AG09319 (cell line): ENCODE measurements around the gene MAP3K4.

Experiments used
- DNase-seq: peaks from one replicate; pipeline ENCODE4 v3.0.0-alpha.2; 2010; ENCODE audit warnings: low read depth; ENCODE audit errors: extremely low read depth
- TF ChIP-seq, protein P1 (sequence below): IDR thresholded peaks from 2 replicates; pipeline ENCODE4 v1.5.1; 2011; ENCODE audit warnings: low read depth, mild to moderate bottlenecking, inconsistent platforms, low read length, moderate library complexity

Gene MAP3K4

DNA sequence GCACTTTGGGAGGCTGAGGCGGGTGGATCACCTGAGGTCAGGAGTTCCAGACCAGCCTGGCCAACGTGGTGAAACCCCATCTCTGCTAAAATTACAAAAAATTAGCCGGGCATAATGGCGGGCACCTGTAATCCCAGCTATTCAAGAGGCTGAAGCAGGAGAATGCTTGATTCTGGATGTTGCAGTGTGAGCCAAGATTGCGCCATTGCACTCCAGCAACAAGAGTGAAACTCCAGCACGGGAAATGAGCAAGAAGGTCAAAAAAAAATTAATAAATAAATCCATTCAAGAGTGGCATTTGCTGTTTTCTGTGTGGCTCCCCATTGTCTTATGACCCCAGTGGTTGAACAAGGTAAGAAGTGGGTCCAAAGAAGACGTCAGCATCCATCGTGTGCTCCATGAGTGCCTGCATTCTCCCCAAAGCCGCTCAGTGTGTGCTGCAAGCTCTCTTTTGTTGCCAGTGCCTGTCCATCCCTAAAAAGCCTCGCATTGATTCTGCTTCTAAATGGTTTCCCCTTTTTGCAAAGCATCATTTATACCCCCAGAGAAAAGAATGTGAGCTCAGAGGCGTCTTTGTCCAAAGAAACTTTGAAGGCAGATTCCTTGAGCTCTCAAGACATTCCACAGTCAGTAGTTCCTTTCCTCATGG lies 38.8 kb upstream of the MAP3K4 start:
- no peak for DNase-seq
- TF ChIP-seq, protein P1, sequence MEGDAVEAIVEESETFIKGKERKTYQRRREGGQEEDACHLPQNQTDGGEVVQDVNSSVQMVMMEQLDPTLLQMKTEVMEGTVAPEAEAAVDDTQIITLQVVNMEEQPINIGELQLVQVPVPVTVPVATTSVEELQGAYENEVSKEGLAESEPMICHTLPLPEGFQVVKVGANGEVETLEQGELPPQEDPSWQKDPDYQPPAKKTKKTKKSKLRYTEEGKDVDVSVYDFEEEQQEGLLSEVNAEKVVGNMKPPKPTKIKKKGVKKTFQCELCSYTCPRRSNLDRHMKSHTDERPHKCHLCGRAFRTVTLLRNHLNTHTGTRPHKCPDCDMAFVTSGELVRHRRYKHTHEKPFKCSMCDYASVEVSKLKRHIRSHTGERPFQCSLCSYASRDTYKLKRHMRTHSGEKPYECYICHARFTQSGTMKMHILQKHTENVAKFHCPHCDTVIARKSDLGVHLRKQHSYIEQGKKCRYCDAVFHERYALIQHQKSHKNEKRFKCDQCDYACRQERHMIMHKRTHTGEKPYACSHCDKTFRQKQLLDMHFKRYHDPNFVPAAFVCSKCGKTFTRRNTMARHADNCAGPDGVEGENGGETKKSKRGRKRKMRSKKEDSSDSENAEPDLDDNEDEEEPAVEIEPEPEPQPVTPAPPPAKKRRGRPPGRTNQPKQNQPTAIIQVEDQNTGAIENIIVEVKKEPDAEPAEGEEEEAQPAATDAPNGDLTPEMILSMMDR = no peak

DNA sequence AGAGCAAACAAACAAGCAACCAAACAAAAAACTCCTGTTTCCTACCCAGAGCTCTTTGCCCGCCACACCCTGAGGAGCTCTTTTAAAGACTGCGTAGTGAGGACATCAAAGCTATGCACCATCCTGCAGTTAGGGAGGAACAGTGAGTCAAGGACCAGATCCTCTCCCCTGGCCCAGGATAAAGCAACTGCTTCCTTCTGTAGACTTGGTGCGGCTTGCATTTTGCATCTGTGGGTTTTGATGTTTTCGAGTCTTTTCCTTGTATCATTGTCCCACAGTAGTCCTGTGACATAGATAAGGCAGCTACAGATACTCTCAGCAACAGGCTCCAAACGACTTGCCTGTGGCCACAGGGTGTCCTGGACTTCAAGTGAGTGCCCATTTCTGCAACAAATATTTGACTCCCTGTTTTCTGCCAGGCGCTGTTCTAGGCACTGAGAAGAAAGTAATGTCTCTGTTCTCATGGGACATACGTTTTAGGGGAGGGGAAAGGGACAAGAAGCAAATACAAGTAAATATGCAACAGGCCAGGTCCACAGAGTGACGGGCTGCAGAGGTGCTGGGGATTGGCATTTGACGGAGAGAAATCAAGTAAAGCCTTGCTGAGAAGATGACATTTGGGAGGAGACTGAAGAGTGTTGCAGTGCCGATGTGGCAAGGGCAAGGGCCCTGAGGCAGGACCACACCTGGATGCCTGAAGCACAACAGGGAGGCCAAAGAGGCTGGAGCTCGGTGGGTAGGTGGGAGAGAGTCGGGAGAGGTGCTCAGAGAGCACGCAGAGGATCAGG lies 35.9 kb upstream of the MAP3K4 start:
- TF ChIP-seq, protein P1 = no peak
- no peak for DNase-seq

DNA sequence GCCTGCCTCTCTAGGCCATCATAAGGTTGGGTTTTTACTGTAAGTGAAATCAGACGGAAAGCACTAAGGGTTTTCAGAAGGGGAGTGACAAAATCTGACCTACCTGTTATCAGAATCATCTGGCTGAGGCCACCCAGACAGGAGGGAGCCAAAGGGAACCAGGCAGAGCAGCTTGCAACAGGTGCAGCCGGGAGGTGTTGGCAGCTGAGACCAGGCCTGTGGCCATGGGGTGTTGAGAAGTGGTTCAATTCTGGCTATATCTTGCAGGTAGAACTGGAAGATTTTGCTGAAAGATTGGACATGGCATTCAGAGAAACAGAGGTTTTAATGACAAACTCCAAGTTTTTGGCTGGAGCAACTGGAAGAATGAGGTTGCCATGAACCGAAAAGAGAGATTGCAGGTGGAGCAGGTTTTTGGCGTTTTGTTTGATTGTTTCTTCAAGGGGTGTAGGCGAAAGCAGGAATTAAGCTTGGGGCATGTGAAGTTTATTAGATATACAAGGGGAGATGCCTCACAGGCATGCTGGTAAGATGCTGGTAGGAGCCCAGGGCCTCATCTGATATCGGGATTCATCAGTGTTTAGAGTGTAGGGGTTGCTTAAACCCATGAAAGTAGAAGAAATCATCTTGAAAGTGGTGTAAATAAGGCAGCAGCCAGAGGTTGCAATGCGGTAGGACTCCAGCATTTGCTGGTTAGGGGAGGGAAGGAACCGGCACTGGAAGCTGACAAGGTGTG lies 35.1 kb upstream of the MAP3K4 start:
- TF ChIP-seq, protein P1 = no peak
- no peak for DNase-seq

DNA sequence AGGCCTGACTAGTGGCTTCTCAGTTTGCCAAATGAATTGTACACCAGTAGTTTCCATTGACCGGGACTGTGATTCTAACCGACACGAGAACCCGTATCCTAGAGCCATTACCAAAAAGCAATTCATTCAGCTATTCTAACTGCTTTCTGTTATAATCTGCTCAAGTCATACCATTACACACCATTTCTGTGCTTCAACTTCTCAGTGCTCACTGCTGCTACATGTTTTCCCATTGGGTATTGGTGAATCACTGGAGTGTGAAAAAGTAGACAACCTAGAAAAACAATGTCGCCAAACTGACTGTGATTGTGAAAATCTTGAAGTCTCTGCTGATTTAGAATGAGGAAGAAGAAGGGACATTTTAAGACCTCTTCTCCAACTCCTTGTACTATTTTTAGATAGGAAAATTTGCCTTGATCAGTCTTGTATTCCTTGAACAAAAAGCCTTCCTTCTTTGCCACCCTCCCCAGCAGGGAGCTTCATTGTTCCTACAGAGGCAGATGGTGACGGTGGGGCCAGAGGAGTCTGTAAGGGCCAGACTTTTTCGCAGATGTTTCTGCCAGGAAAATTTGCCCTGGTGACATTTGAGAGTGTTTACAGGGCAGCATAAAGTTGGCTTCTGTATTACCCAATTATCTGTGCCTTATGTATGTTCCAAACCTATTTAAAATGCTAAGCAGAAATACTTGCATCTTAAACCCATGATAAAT lies 31.7 kb upstream of the MAP3K4 start:
- TF ChIP-seq, protein P1 = no peak
- DNase-seq = no peak

DNA sequence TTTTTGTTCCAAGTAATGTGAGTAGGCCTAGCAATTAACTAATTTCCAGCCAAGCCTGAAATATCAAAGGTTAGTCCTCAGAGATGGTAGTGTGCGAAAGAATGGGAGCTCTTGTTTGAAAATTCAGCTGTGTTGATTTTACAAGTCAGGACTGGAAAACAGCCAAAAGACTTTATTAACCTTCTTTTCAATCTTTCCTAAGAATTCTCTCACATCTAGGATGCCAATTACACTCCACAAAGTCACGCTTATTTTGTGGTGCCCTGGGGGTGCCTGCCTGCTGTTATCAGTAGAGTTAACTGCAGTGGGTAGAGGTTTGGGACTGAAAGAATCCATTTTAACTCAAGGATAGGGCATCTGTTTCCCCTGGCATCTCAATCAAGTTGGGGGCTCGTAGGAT lies 30.7 kb upstream of the MAP3K4 start:
- TF ChIP-seq, protein P1 = no peak
- DNase-seq = no peak

DNA sequence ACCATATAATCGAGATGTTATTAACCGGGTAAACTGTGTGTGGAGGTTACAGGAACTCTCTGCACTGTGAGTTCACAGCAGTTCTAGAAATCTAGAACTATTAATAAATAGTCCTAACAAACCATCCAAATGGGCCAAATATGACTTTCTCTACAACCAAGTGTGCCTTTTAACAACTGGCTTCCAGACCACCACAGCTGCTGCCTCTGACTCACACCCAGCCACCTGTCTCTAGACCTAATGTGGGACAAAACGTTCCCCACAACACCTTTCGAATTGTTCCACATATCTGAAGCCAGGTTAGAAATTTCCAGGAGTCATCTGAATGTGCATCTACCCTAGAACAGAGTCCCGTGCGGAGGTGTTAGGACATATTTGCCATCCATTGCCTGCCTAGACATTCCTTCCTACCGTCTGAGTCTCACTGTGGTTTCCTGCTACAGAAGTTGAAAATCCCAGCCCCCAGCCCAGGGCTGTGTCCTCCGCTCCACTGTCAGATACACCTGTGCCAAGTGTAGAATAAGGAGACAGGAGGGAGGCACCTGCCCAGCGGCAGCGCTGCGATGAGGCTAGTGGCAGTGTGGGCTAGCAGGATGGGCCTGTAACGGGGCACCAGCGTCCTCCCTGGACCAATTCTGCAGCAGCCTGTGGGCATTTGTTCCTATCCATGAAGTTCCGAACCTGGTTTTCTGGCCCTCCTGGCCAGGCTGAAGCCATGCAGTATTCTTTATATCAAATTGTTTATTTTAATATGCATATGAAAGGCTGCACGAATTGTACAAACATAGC lies 28.5 kb upstream of the MAP3K4 start:
- DNase-seq = no peak
- TF ChIP-seq, protein P1 = no peak
